A673 (cell line): ENCODE measurements around the gene NPR3. TPM values are rescaled to one million over a fixed set of nuclear protein-coding genes. Genes with fewer than 3 reads are reported as not detected.

Source experiments
- BruUV-seq: library from RNA; stranded (reverse); fragments of 400-500 nt; replicated peaks from 2 replicates; lab custom pipeline; 2021; lab: Mats Ljungman, UMichigan
- CTCF ChIA-PET: fragments of 300-600 bp; sonication (Branson Sonifier 250); formaldehyde crosslinking; loops from one replicate; lab custom pipeline; 2022; ENCODE audit warnings: antibody characterized with exemption; lab: Charles Lee
- POLR2A ChIA-PET: fragments of 300-600 bp; sonication (Branson Sonifier 250); formaldehyde crosslinking; loops from one replicate; lab custom pipeline; 2022; ENCODE audit warnings: antibody characterized with exemption; ENCODE audit not compliant: low non-redundant PET; lab: Charles Lee
- DNase-seq: peaks from one replicate; pipeline ENCODE4 v3.0.0-alpha.2; 2015; ENCODE audit warnings: low spot score
- H3K27ac ChIP-seq: fragments of 200-600 bp; sonication (generic); 2 replicates; pipeline ENCODE4 v1.5.1; 2016; ENCODE audit warnings: mixed run types, low read depth, mild to moderate bottlenecking, mixed read lengths, antibody characterized with exemption, low read length; ENCODE audit not compliant: poor library complexity, severe bottlenecking
- H3K27me3 ChIP-seq: fragments of 200-600 bp; sonication (generic); replicated peaks from 2 replicates; pipeline ENCODE4 v1.6.1; 2017; ENCODE audit warnings: mixed run types, low read depth, mild to moderate bottlenecking, mixed read lengths, antibody characterized with exemption, low read length; ENCODE audit not compliant: insufficient read depth, poor library complexity
- H3K36me3 ChIP-seq: fragments of 200-600 bp; sonication (generic); 2 replicates; pipeline ENCODE4 v1.6.1; 2016; ENCODE audit warnings: mixed run types, mild to moderate bottlenecking, mixed read lengths, antibody characterized with exemption, low read length; ENCODE audit not compliant: insufficient read depth, poor library complexity, severe bottlenecking
- H3K4me1 ChIP-seq: fragments of 200-600 bp; sonication (generic); 2 replicates; pipeline ENCODE4 v1.6.1; 2017; ENCODE audit warnings: mixed run types, mild to moderate bottlenecking, mixed read lengths, antibody characterized with exemption, low read length; ENCODE audit not compliant: insufficient read depth, poor library complexity, severe bottlenecking
- H3K4me3 ChIP-seq: fragments of 200-600 bp; sonication (generic); 2 replicates; pipeline ENCODE4 v1.5.1; 2016; ENCODE audit warnings: low read depth, mixed run types, mild to moderate bottlenecking, mixed read lengths, low read length; ENCODE audit not compliant: poor library complexity, severe bottlenecking
- H3K9me3 ChIP-seq: fragments of 200-600 bp; sonication (generic); 2 replicates; pipeline ENCODE4 v1.6.1; 2016; ENCODE audit warnings: mixed run types, low read depth, mild to moderate bottlenecking, mixed read lengths, antibody characterized with exemption, low read length; ENCODE audit not compliant: poor library complexity, severe bottlenecking
- CTCF ChIP-seq: fragments of 300-800, 200-600 bp; sonication (generic); conservative IDR thresholded peaks from 2 replicates; pipeline ENCODE4 v1.5.1; 2017; ENCODE audit warnings: low read depth, mild to moderate bottlenecking, antibody characterized with exemption, low read length, moderate library complexity, mixed read lengths
- EZH2 ChIP-seq: fragments of 200-600 bp; sonication (generic); IDR thresholded peaks from 2 replicates; pipeline ENCODE4 v1.6.1; 2017; ENCODE audit warnings: borderline replicate concordance, low read depth, mild to moderate bottlenecking, mixed read lengths, antibody characterized with exemption, low read length; ENCODE audit not compliant: poor library complexity, severe bottlenecking
- intact Hi-C: fragments of 100-400 bp; cut with micrococcal nuclease; formaldehyde crosslinking; loops from one replicate; pipeline ENCODE4 v1.10.0; 2022; ENCODE audit not compliant: unreplicated experiment
- total RNA-seq: library from RNA; stranded (reverse); gene quantifications from 2 replicates; pipeline ENCODE4 v1.2.3, GENCODE V29; 2021

Gene NPR3
- total RNA-seq, 1 experiment from 2014 or later = 5.3 TPM

- Histone ChIP-seq H3K4me1 (no peaks in the 10 kb centered on the region), H3K4me3 (no peak overlapping the region), H3K9me3 (no peaks in the 10 kb centered on the region), H3K27ac (no peak overlapping the region), H3K27me3 (no peaks in the 10 kb centered on the region), H3K36me3 (no peaks in the 10 kb centered on the region)
- no TSS peak for BruUV-seq
- TF ChIP-seq EZH2 (no peak), CTCF (no peak)
- intact Hi-C loops = no loop called here
- POLR2A ChIA-PET = no interaction called here
- no peak for DNase-seq
- CTCF ChIA-PET = no interaction called here
Observed at GRCh38 chr5:32724526-32724925, 13.4 kb downstream of the NPR3 start.

- Histone ChIP-seq H3K4me3 (no peak overlapping the region), H3K27me3 (no peaks in the 10 kb centered on the region), H3K9me3 (no peaks in the 10 kb centered on the region), H3K27ac (no peak overlapping the region), H3K4me1 (no peaks in the 10 kb centered on the region), H3K36me3 (no peaks in the 10 kb centered on the region)
- intact Hi-C loops = no loop called here
- CTCF ChIA-PET = no interaction called here
- POLR2A ChIA-PET = no interaction called here
- no peak for DNase-seq
- no TSS peak for BruUV-seq
- TF ChIP-seq CTCF = no peak
- TF ChIP-seq EZH2 = no peak
Observed at GRCh38 chr5:32726086-32726557, 15.0 kb downstream of the NPR3 start.

- Histone ChIP-seq H3K4me1 (no peaks in the 10 kb centered on the region), H3K27me3 (no peaks in the 10 kb centered on the region), H3K4me3 (no peak overlapping the region), H3K27ac (no peak overlapping the region), H3K36me3 (no peaks in the 10 kb centered on the region), H3K9me3 (no peaks in the 10 kb centered on the region)
- ChIA-PET POLR2A (no interaction called here), CTCF (no interaction called here)
- BruUV-seq = no TSS peak
- no peak for DNase-seq
- TF ChIP-seq CTCF (no peak), EZH2 (no peak)
- intact Hi-C loops = no loop called here
Observed at GRCh38 chr5:32729651-32730050, 18.5 kb downstream of the NPR3 start.
